Endothelial cell of umbilical vein (primary cell): ENCODE measurements around the gene LSM14B. TPM values are rescaled to one million over a fixed set of nuclear protein-coding genes. Genes with fewer than 3 reads are reported as not detected.

Experiments used
- BruUV-seq: library from RNA; stranded (reverse); fragments of 400-500 nt; replicated peaks from 2 replicates; lab custom pipeline; 2021; lab: Mats Ljungman, UMichigan
- CTCF ChIA-PET: fragments of 300-600, 350-600 bp; sonication (Branson Sonifier 250); formaldehyde crosslinking; loops from one replicate; lab custom pipeline; 2021; ENCODE audit warnings: antibody characterized with exemption, inconsistent platforms; lab: Charles Lee
- POLR2A ChIA-PET: fragments of 300-600, 350-600 bp; sonication (Branson Sonifier 250); formaldehyde crosslinking; loops from one replicate; lab custom pipeline; 2021; ENCODE audit warnings: antibody characterized with exemption, inconsistent platforms; lab: Charles Lee
- DNase-seq: peaks from one replicate; pipeline ENCODE4 v3.0.0-alpha.2; 2011; ENCODE audit warnings: low read depth, low spot score
- FAIRE-seq: peaks from 2 replicates; lab custom pipeline; 2011; peaks lifted over from hg19 to GRCh38; lab: Jason Lieb, UNC
- H2AFZ ChIP-seq: 2 replicates; pipeline ENCODE4 v1.6.0; 2012; ENCODE audit warnings: low read depth, low read length, control low read depth, inconsistent platforms
- H3K27ac ChIP-seq: 2 replicates; pipeline ENCODE4 v1.5.1; 2011; ENCODE audit warnings: low read depth, mild to moderate bottlenecking, control low read depth, low read length, moderate library complexity; ENCODE audit not compliant: insufficient read depth
- H3K27me3 ChIP-seq, 2 experiments: 2 replicates each; pipeline versions ENCODE4 v1.6.0 to v1.6.1; 2011; ENCODE audit warnings: low read length in 2 of 2, mixed read lengths in 1 of 2; ENCODE audit not compliant: control insufficient read depth in 2 of 2, insufficient read depth in 2 of 2
- H3K36me3 ChIP-seq, 2 experiments: 2 replicates in 1 of 2; 3 replicates in 1 of 2; pipeline ENCODE4 v1.5.1; 2011; ENCODE audit warnings: low read length in 2 of 2, mild to moderate bottlenecking in 1 of 2, moderate library complexity in 1 of 2; ENCODE audit not compliant: control insufficient read depth in 2 of 2, insufficient read depth in 2 of 2; ENCODE audit errors: extremely low read depth in 1 of 2
- H3K4me1 ChIP-seq: 3 replicates; pipeline ENCODE4 v1.5.1; 2011; ENCODE audit warnings: mild to moderate bottlenecking, low read length; ENCODE audit not compliant: control insufficient read depth, insufficient read depth; ENCODE audit errors: extremely low read depth
- H3K4me2 ChIP-seq: 2 replicates; pipeline ENCODE4 v1.6.1; 2011; ENCODE audit warnings: low read length, control low read depth, mixed read lengths; ENCODE audit not compliant: insufficient read depth
- H3K4me3 ChIP-seq, 3 experiments: fragments of 200-600 bp in 1 of 3; sonication (generic), shearing (Covaris generic) in 1 of 3; replicated peaks in 1 of 3; 2 replicates each; pipeline ENCODE4 v1.5.1; 2011 to 2016; ENCODE audit warnings: control low read depth in 3 of 3, low read length in 3 of 3, mild to moderate bottlenecking in 2 of 3, inconsistent platforms in 1 of 3, low read depth in 1 of 3, moderate library complexity in 1 of 3; ENCODE audit not compliant: insufficient read depth in 1 of 3
- H3K79me2 ChIP-seq: 2 replicates; pipeline ENCODE4 v1.6.0; 2012; ENCODE audit warnings: low read length, inconsistent platforms; ENCODE audit not compliant: control insufficient read depth, insufficient read depth
- H3K9ac ChIP-seq: replicated peaks from 2 replicates; pipeline ENCODE3; 2011; ENCODE audit warnings: low read length, control low read depth; ENCODE audit not compliant: insufficient read depth; ENCODE audit errors: extremely low read depth
- H3K9me1 ChIP-seq: replicated peaks from 3 replicates; pipeline ENCODE4 v1.6.0; 2011; ENCODE audit warnings: mild to moderate bottlenecking, low read length; ENCODE audit not compliant: control insufficient read depth, insufficient read depth; ENCODE audit errors: extremely low read depth
- H3K9me3 ChIP-seq: replicated peaks from 2 replicates; pipeline ENCODE4 v1.5.1; 2012; ENCODE audit warnings: low read length, inconsistent platforms; ENCODE audit not compliant: control insufficient read depth, insufficient read depth
- H4K20me1 ChIP-seq: replicated peaks from 2 replicates; pipeline ENCODE3; 2011; ENCODE audit warnings: mild to moderate bottlenecking, low read length; ENCODE audit not compliant: control insufficient read depth, insufficient read depth; ENCODE audit errors: extremely low read depth
- EZH2 ChIP-seq: IDR thresholded peaks from 2 replicates; pipeline ENCODE4 v1.6.1; 2012; ENCODE audit warnings: borderline replicate concordance, low read depth, mild to moderate bottlenecking, moderate library complexity, low read length, inconsistent platforms; ENCODE audit not compliant: severe bottlenecking
- FOS ChIP-seq: IDR thresholded peaks from 2 replicates; pipeline ENCODE4 v1.6.1; 2011; ENCODE audit warnings: mild to moderate bottlenecking, low read length, moderate library complexity, borderline replicate concordance; ENCODE audit not compliant: insufficient read depth
- GATA2 ChIP-seq: IDR thresholded peaks from 2 replicates; pipeline ENCODE4 v1.7.0; 2011; ENCODE audit warnings: low read depth, mild to moderate bottlenecking, moderate library complexity, mixed read lengths, low read length; ENCODE audit not compliant: insufficient read length, insufficient read depth
- JUN ChIP-seq: IDR thresholded peaks from 2 replicates; pipeline ENCODE4 v1.6.1; 2011; ENCODE audit warnings: borderline replicate concordance, low read depth; ENCODE audit not compliant: insufficient read length, insufficient read depth
- MYC ChIP-seq: IDR thresholded peaks from one replicate; pipeline ENCODE4 v1.6.1; 2011; ENCODE audit warnings: mild to moderate bottlenecking, low read depth, low read length
- POLR2A ChIP-seq: IDR thresholded peaks from 2 replicates; pipeline ENCODE4 v1.6.1; 2012; ENCODE audit warnings: low read depth, mild to moderate bottlenecking, control low read depth, low read length
- POLR2AphosphoS5 ChIP-seq: IDR thresholded peaks from 2 replicates; pipeline ENCODE4 v1.6.1; 2012; ENCODE audit warnings: low read depth, mild to moderate bottlenecking, control low read depth, low read length, moderate library complexity; ENCODE audit not compliant: insufficient read depth
- dilution Hi-C: fragments of 300-500 bp; cut with MboI; formaldehyde crosslinking; loops from one replicate; pipeline ENCODE4 v1.15.0; 2019; ENCODE audit warnings: low sequenced_read_pairs; ENCODE audit not compliant: extremely low pct_ligation_motif_present
- intact Hi-C: fragments of 100-400 bp; cut with micrococcal nuclease; formaldehyde crosslinking; loops from one replicate; pipeline ENCODE4 v1.10.0; 2022
- polyA plus RNA-seq, 4 experiments: library from polyadenylated mRNA; depleted of rRNA in 3 of 4; stranded (reverse) in 3 of 4; unstranded in 1 of 4; fragments of >200 nt; gene quantifications; 2 replicates each; pipeline versions ENCODE4 v1.2.1 to v1.2.3, GENCODE V29; 2011 to 2012; ENCODE audit warnings: missing spikeins in 1 of 4
- total RNA-seq: library from RNA; stranded (reverse); gene quantifications from 2 replicates; pipeline ENCODE4 v1.2.3, GENCODE V29; 2021
- TF ChIP-seq, protein P1 (sequence below): IDR thresholded peaks from 2 replicates; pipeline ENCODE4 v1.6.1; 2011; ENCODE audit not compliant: insufficient read depth, insufficient read length
- TF ChIP-seq, protein P2 (sequence below), 2 donors: IDR thresholded peaks; 1 replicate in 1 of 2; 2 replicates in 1 of 2; pipeline ENCODE4 v1.5.1; 2011; ENCODE audit warnings: low read length in 2 of 2, mild to moderate bottlenecking in 2 of 2, moderate library complexity in 2 of 2, control low read depth in 1 of 2, inconsistent platforms in 1 of 2, low read depth in 1 of 2; ENCODE audit not compliant: insufficient read depth in 1 of 2; ENCODE audit errors: extremely low read depth in 1 of 2

The LSM14B gene
- total and polyA plus RNA-seq, 2 donors (not counting 3 experiments of a cell fraction or from before 2014, with no cell fraction given), result 32.5 to 34.0 TPM

DNA sequence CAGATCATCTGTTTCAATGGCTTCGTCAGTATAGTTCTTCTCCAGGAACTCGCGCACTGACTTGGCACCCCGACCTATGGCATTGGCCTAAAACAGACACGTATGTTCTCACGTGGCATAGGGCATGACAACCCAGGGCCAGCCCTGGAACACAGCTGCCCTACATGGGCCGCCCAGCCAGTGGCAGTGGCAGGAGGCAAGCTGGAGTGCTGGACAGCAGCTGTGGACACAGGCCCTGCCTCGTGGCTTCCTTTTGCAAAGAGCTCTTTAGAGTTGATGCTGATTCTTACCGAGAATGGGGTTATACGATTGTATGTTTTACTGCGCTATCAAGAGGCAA lies 15.9 kb downstream of the LSM14B start:
- Histone ChIP-seq H3K9me1 (no peaks in the 10 kb centered on the region), H3K4me2 (no peak overlapping the region), H3K4me3 (no peak overlapping the region), H3K27me3 (no peaks in the 10 kb centered on the region), H3K79me2 (peaks cover 45% of the 10 kb centered on the region), H3K36me3 (peaks cover 40 to 55% of the 10 kb centered on the region in 2 experiments), H3K4me1 (no peaks in the 10 kb centered on the region), H4K20me1 (peaks cover 7% of the 10 kb centered on the region), H3K27ac (no peak overlapping the region), H3K9ac (no peak overlapping the region), H2AFZ (no peak overlapping the region), H3K9me3 (no peaks in the 10 kb centered on the region)
- no peak for TF ChIP-seq GATA2
- TF ChIP-seq, protein P1, sequence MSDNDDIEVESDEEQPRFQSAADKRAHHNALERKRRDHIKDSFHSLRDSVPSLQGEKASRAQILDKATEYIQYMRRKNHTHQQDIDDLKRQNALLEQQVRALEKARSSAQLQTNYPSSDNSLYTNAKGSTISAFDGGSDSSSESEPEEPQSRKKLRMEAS, result no peak
- TF ChIP-seq POLR2AphosphoS5, result no peak
- TF ChIP-seq JUN, result no peak
- no peak for TF ChIP-seq FOS
- TF ChIP-seq MYC, result no peak
- TF ChIP-seq, protein P2, sequence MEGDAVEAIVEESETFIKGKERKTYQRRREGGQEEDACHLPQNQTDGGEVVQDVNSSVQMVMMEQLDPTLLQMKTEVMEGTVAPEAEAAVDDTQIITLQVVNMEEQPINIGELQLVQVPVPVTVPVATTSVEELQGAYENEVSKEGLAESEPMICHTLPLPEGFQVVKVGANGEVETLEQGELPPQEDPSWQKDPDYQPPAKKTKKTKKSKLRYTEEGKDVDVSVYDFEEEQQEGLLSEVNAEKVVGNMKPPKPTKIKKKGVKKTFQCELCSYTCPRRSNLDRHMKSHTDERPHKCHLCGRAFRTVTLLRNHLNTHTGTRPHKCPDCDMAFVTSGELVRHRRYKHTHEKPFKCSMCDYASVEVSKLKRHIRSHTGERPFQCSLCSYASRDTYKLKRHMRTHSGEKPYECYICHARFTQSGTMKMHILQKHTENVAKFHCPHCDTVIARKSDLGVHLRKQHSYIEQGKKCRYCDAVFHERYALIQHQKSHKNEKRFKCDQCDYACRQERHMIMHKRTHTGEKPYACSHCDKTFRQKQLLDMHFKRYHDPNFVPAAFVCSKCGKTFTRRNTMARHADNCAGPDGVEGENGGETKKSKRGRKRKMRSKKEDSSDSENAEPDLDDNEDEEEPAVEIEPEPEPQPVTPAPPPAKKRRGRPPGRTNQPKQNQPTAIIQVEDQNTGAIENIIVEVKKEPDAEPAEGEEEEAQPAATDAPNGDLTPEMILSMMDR (IDR thresholded peaks at IDR 0.05; ENCODE audit: extremely low read depth in 1 of 2, insufficient read depth in 1 of 2, low read depth in 1 of 2, low read length in 2 of 2), result no peak
- TF ChIP-seq EZH2, result no peak
- TF ChIP-seq POLR2A, result no peak
- intact Hi-C loops, result loop anchor here (5.0 kb wide), 1 partner anchor 71 kb away; the partner anchor contains the start of gene TAF4
- ChIA-PET POLR2A (no interaction called here), CTCF (interaction anchor here (0.7 to 6.1 kb wide), 5 partner anchors 11 to 127 kb away, joined by 3 to 75 read pairs (median 4); no protein-coding TSS in a partner anchor)
- dilution Hi-C loops, result no loop called here
- FAIRE-seq, result no peak
- DNase-seq, result no peak
- no TSS peak for BruUV-seq
